ENCODE measurements around the gene RASEF. TPM values are rescaled to one million over a fixed set of nuclear protein-coding genes. Genes with fewer than 3 reads are reported as not detected.

The RASEF gene
- total and polyA plus RNA-seq, 3 donors from 2014 or later: 2.7 to 10.8 (median 9.1) TPM

- no peak overlapping the region for H3K27ac ChIP-seq
- no peaks in the 10 kb centered on the region for H3K9me3 ChIP-seq
- no peaks in the 10 kb centered on the region for H3K27me3 ChIP-seq
- H3K36me3 ChIP-seq (ENCODE audit: low read depth, missing control alignments): no peaks in the 10 kb centered on the region
- no peak overlapping the region for H3K4me3 ChIP-seq
- TF ChIP-seq POLR2A (IDR thresholded peaks at IDR 0.05) (no peak), CTCF (IDR thresholded peaks at IDR 0.05) (no peak)
- WGBS, 2 donors: 33 to 34% methylated on average over 2 of the region's 2 CpGs
- intact Hi-C loops (cut with DNase I; ENCODE audit: low total_unique reads): no loop called here
- no peaks in the 10 kb centered on the region for H3K4me1 ChIP-seq
- DNase-seq: no peak
Measured at GRCh38 chr9:82998409-82998808, 64.5 kb downstream of the RASEF start.

GRCh38 chr9:82997476-82998140 lies 65.3 kb downstream of the RASEF start:
- TF ChIP-seq CTCF (IDR thresholded peaks at IDR 0.05) (no peak), POLR2A (IDR thresholded peaks at IDR 0.05) (no peak)
- intact Hi-C loops (cut with DNase I; ENCODE audit: low total_unique reads): no loop called here
- WGBS, 2 donors: 97 to 98% methylated on average over 6 of the region's 6 CpGs
- no peak overlapping the region for H3K4me3 ChIP-seq
- H3K9me3 ChIP-seq: no peaks in the 10 kb centered on the region
- no peaks in the 10 kb centered on the region for H3K36me3 ChIP-seq (ENCODE audit: low read depth, missing control alignments)
- no peak for DNase-seq
- no peaks in the 10 kb centered on the region for H3K27me3 ChIP-seq
- no peaks in the 10 kb centered on the region for H3K4me1 ChIP-seq
- H3K27ac ChIP-seq: no peak overlapping the region

GRCh38 chr9:82996941-82997340 lies 66.0 kb downstream of the RASEF start:
- Histone ChIP-seq H3K36me3 (ENCODE audit: low read depth, missing control alignments) (no peaks in the 10 kb centered on the region), H3K27ac (no peak overlapping the region), H3K4me3 (no peak overlapping the region), H3K4me1 (no peaks in the 10 kb centered on the region), H3K27me3 (no peaks in the 10 kb centered on the region), H3K9me3 (no peaks in the 10 kb centered on the region)
- intact Hi-C loops (cut with DNase I; ENCODE audit: low total_unique reads): no loop called here
- 97% methylated on average over 4 of the region's 4 CpGs for WGBS, 2 donors
- TF ChIP-seq CTCF (IDR thresholded peaks at IDR 0.05) (no peak), POLR2A (IDR thresholded peaks at IDR 0.05) (no peak)
- DNase-seq: no peak

GRCh38 chr9:82993856-82994605 lies 68.9 kb downstream of the RASEF start:
- no peaks in the 10 kb centered on the region for H3K4me1 ChIP-seq
- TF ChIP-seq POLR2A (IDR thresholded peaks at IDR 0.05) (no peak), CTCF (IDR thresholded peaks at IDR 0.05) (no peak)
- no peaks in the 10 kb centered on the region for H3K9me3 ChIP-seq
- intact Hi-C loops (cut with DNase I; ENCODE audit: low total_unique reads): no loop called here
- no peaks in the 10 kb centered on the region for H3K27me3 ChIP-seq
- no peaks in the 10 kb centered on the region for H3K36me3 ChIP-seq (ENCODE audit: low read depth, missing control alignments)
- H3K27ac ChIP-seq: no peak overlapping the region
- H3K4me3 ChIP-seq: no peak overlapping the region
- DNase-seq: no peak
- WGBS, 2 donors: 91 to 93% methylated on average over 8 of the region's 8 CpGs

All from testis (tissue), 3 donors.